Suprapubic skin (tissue), 3 donors: Measurements from ENCODE around the gene OSBPL9.

Experiments used
- CTCF ChIP-seq, 2 donors: fragments of 200-600 bp in 1 of 2; fragments of 450-650 bp in 1 of 2; sonication (generic) in 1 of 2; IDR thresholded peaks; one replicate each; pipeline ENCODE4 v1.5.1; 2016 to 2019; ENCODE audit warnings: antibody characterized with exemption in 2 of 2, mild to moderate bottlenecking in 1 of 2, moderate library complexity in 1 of 2
- POLR2A ChIP-seq, 2 donors: fragments of 450-650 bp; IDR thresholded peaks; one replicate each; pipeline ENCODE4 v1.6.1; 2017; ENCODE audit warnings: antibody characterized with exemption in 2 of 2, mild to moderate bottlenecking in 2 of 2, moderate library complexity in 2 of 2

GRCh38 chr1:51620470-51620869 lies 3.6 kb downstream of the OSBPL9 start:
- no peak for TF ChIP-seq CTCF (IDR thresholded peaks at IDR 0.05)
- no peak for TF ChIP-seq POLR2A (IDR thresholded peaks at IDR 0.05)
